ENCODE results near the gene PLB1.

The PLB1 gene

GRCh38 chr2:28495551-28496250, at the start of gene PLB1:
PLB1 (plus strand) TSS chr2:28496060; CDS start chr2:28496115, 55 bp downstream.
- TF ChIP-seq CTCF (IDR thresholded peaks at IDR 0.05; ENCODE audit: low read depth, low read length) = no peak
- DNase-seq (ENCODE audit: extremely low read depth, low read depth) = no peak

GRCh38 chr2:28446531-28446930, 49.3 kb upstream of the PLB1 start:
- DNase-seq (ENCODE audit: extremely low read depth, low read depth) = no peak
- no peak for TF ChIP-seq CTCF (IDR thresholded peaks at IDR 0.05; ENCODE audit: low read depth, low read length)

GRCh38 chr2:28447086-28447485, 48.8 kb upstream of the PLB1 start:
- TF ChIP-seq CTCF (IDR thresholded peaks at IDR 0.05; ENCODE audit: low read depth, low read length) = no peak

GRCh38 chr2:28447943-28448792, 47.7 kb upstream of the PLB1 start:
- peak; percentile 68 for DNase-seq (ENCODE audit: extremely low read depth, low read depth)
- no peak; the same call in 1 of the 2 replicates for TF ChIP-seq CTCF (IDR thresholded peaks at IDR 0.05; ENCODE audit: low read depth, low read length)

More at GRCh38 chr2:28447086-28447485, 48.8 kb upstream of the PLB1 start:
- no peak for DNase-seq (ENCODE audit: extremely low read depth, low read depth)

- TF ChIP-seq CTCF (IDR thresholded peaks at IDR 0.05; ENCODE audit: low read depth, low read length) = no peak
- DNase-seq (ENCODE audit: extremely low read depth, low read depth) = no peak
Observed at GRCh38 chr2:28448793-28449100, 47.1 kb upstream of the PLB1 start.

- DNase-seq (ENCODE audit: extremely low read depth, low read depth) = no peak
- TF ChIP-seq CTCF (IDR thresholded peaks at IDR 0.05; ENCODE audit: low read depth, low read length) = no peak
Observed at GRCh38 chr2:28449126-28449487, 46.8 kb upstream of the PLB1 start.
